Measurements from ENCODE around the gene ANKS3.

Gene ANKS3

DNA sequence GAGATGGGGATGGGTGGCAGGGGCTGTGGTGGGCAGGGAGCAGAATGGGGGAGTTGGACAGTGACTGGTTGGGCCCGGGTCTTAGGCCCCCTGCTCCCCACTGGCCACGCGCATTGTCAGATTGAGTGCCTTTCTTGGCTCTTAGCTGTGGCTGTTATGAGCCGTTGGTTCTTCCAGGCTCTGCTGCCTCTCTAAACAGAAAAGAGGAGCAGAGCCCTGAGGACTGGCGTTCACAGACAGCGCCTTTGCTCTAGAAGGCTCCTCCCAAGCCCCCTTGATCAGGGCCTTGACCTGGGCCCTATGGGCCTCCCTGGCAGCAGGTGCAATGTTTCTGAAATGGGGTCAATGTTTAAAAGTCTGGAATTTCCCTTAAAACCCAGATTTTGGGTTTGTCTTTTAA, 55.5 kb downstream of the ANKS3 start:
- Histone ChIP-seq H3K4me3 (ENCODE audit: low read depth in 1 of 2, low read length in 2 of 2) (no peak overlapping the region), H3K9ac (ENCODE audit: low read depth, low read length) (no peak overlapping the region), H3K4me1 (ENCODE audit: insufficient read depth, low read length) (no peaks in the 10 kb centered on the region), H3K9me3 (ENCODE audit: insufficient read depth, low read length, severe bottlenecking) (no peaks in the 10 kb centered on the region), H3K27ac (ENCODE audit: low read length) (no peak overlapping the region), H3K27me3 (ENCODE audit: insufficient read depth, low read length, poor library complexity) (no peaks in the 10 kb centered on the region), H3K79me2 (ENCODE audit: insufficient read depth, low read length) (no peaks in the 10 kb centered on the region), H4K20me1 (ENCODE audit: insufficient read depth, low read length) (peaks cover 4% of the 10 kb centered on the region), H2AFZ (ENCODE audit: low read depth, low read length) (no peak overlapping the region), H3K4me2 (ENCODE audit: insufficient read depth, low read length) (no peak overlapping the region), H3K36me3 (ENCODE audit: insufficient read depth, low read length) (peaks cover 46% of the 10 kb centered on the region)
- DNase-seq (no peak), ATAC-seq (ENCODE audit: insufficient read depth, low read depth) (no peak)
- no peak for TF ChIP-seq CTCF (IDR thresholded peaks at IDR 0.05; ENCODE audit: borderline replicate concordance, extremely low read depth, low read length, poor library complexity, severe bottlenecking)
- no peak for TF ChIP-seq EZH2 (IDR thresholded peaks at IDR 0.05; ENCODE audit: borderline replicate concordance, low read depth, low read length, severe bottlenecking)

GRCh38 chr16:4677994-4678393, 56.1 kb downstream of the ANKS3 start:
- H3K27ac ChIP-seq (ENCODE audit: low read length) = no peak overlapping the region
- DNase-seq = no peak
- H3K4me2 ChIP-seq (ENCODE audit: insufficient read depth, low read length) = no peak overlapping the region

GRCh38 chr16:4677390-4677789, 56.7 kb downstream of the ANKS3 start:
- H3K27ac ChIP-seq (ENCODE audit: low read length) = no peak overlapping the region
- H3K27me3 ChIP-seq (ENCODE audit: insufficient read depth, low read length, poor library complexity) = no peaks in the 10 kb centered on the region
- TF ChIP-seq EZH2 (IDR thresholded peaks at IDR 0.05; ENCODE audit: borderline replicate concordance, low read depth, low read length, severe bottlenecking) (no peak), CTCF (IDR thresholded peaks at IDR 0.05; ENCODE audit: borderline replicate concordance, extremely low read depth, low read length, poor library complexity, severe bottlenecking) (no peak)
- H3K36me3 ChIP-seq (ENCODE audit: insufficient read depth, low read length) = peaks cover 43% of the 10 kb centered on the region
- H3K9ac ChIP-seq (ENCODE audit: low read depth, low read length) = no peak overlapping the region
- no peaks in the 10 kb centered on the region for H3K9me3 ChIP-seq (ENCODE audit: insufficient read depth, low read length, severe bottlenecking)
- no peak overlapping the region for H3K4me3 ChIP-seq (ENCODE audit: low read depth in 1 of 2, low read length in 2 of 2)
- H4K20me1 ChIP-seq (ENCODE audit: insufficient read depth, low read length) = no peaks in the 10 kb centered on the region; the same call in 1 of the 2 replicates
- no peak for ATAC-seq (ENCODE audit: insufficient read depth, low read depth)
- no peak for DNase-seq
- H3K79me2 ChIP-seq (ENCODE audit: insufficient read depth, low read length) = no peaks in the 10 kb centered on the region
- no peak overlapping the region for H3K4me2 ChIP-seq (ENCODE audit: insufficient read depth, low read length)
- H2AFZ ChIP-seq (ENCODE audit: low read depth, low read length) = no peak overlapping the region
- H3K4me1 ChIP-seq (ENCODE audit: insufficient read depth, low read length) = no peaks in the 10 kb centered on the region

More at GRCh38 chr16:4677994-4678393, 56.1 kb downstream of the ANKS3 start:
- Histone ChIP-seq H3K9ac (ENCODE audit: low read depth, low read length) (no peak overlapping the region), H3K4me1 (ENCODE audit: insufficient read depth, low read length) (no peaks in the 10 kb centered on the region), H3K36me3 (ENCODE audit: insufficient read depth, low read length) (peaks cover 46% of the 10 kb centered on the region), H2AFZ (ENCODE audit: low read depth, low read length) (no peak overlapping the region), H3K4me3 (ENCODE audit: low read depth in 1 of 2, low read length in 2 of 2) (no peak overlapping the region), H3K27me3 (ENCODE audit: insufficient read depth, low read length, poor library complexity) (no peaks in the 10 kb centered on the region), H3K79me2 (ENCODE audit: insufficient read depth, low read length) (no peaks in the 10 kb centered on the region), H4K20me1 (ENCODE audit: insufficient read depth, low read length) (peaks cover 3% of the 10 kb centered on the region), H3K9me3 (ENCODE audit: insufficient read depth, low read length, severe bottlenecking) (no peaks in the 10 kb centered on the region)
- TF ChIP-seq CTCF (IDR thresholded peaks at IDR 0.05; ENCODE audit: borderline replicate concordance, extremely low read depth, low read length, poor library complexity, severe bottlenecking) (no peak), EZH2 (IDR thresholded peaks at IDR 0.05; ENCODE audit: borderline replicate concordance, low read depth, low read length, severe bottlenecking) (no peak)
- ATAC-seq (ENCODE audit: insufficient read depth, low read depth) = no peak

DNA sequence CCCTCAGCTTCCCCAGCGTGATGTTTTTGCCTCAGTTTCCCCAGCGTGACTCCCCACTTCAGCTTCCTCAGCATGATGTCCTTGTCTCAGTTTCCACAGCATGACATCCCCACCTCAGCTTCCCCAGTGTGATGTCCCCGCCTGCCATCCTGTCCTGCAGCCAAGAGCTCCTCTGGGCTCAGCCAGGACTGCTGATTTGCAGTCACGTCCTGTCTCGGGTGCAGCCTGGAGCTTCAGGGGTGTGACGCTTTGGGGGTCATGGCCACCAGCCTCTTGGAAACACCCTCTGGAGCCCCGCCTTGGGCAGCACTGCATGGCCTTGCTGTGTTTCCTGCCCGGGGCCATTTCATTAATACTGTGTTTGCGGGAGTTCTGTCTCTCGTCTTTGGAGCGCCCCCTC, 57.2 kb downstream of the ANKS3 start:
- no peaks in the 10 kb centered on the region for H3K79me2 ChIP-seq (ENCODE audit: insufficient read depth, low read length)
- TF ChIP-seq CTCF (IDR thresholded peaks at IDR 0.05; ENCODE audit: borderline replicate concordance, extremely low read depth, low read length, poor library complexity, severe bottlenecking) = no peak
- TF ChIP-seq EZH2 (IDR thresholded peaks at IDR 0.05; ENCODE audit: borderline replicate concordance, low read depth, low read length, severe bottlenecking) = no peak
- no peaks in the 10 kb centered on the region for H3K9me3 ChIP-seq (ENCODE audit: insufficient read depth, low read length, severe bottlenecking)
- DNase-seq = no peak
- no peak overlapping the region for H3K9ac ChIP-seq (ENCODE audit: low read depth, low read length)
- H4K20me1 ChIP-seq (ENCODE audit: insufficient read depth, low read length) = no peaks in the 10 kb centered on the region; the same call in 1 of the 2 replicates
- H2AFZ ChIP-seq (ENCODE audit: low read depth, low read length) = no peak overlapping the region
- no peaks in the 10 kb centered on the region for H3K27me3 ChIP-seq (ENCODE audit: insufficient read depth, low read length, poor library complexity)
- ATAC-seq (ENCODE audit: insufficient read depth, low read depth) = no peak
- peaks cover 40% of the 10 kb centered on the region for H3K36me3 ChIP-seq (ENCODE audit: insufficient read depth, low read length)
- no peak overlapping the region for H3K4me3 ChIP-seq (ENCODE audit: low read depth in 1 of 2, low read length in 2 of 2)
- H3K4me1 ChIP-seq (ENCODE audit: insufficient read depth, low read length) = no peaks in the 10 kb centered on the region
- no peak overlapping the region for H3K4me2 ChIP-seq (ENCODE audit: insufficient read depth, low read length)
- no peak overlapping the region for H3K27ac ChIP-seq (ENCODE audit: low read length)

Measured in DND-41 (cell line).